ENCODE data around the gene WFDC12. TPM values are rescaled to one million over a fixed set of nuclear protein-coding genes. Genes with fewer than 3 reads are reported as not detected.
A peak's percentile ranks its signal among the peaks of the same experiment; 100 is the strongest.
"Not testable (repeated sequence)": the region's sequence is repeated elsewhere in the genome, so short reads cannot be mapped to it uniquely, and the experiment has no call there.

WFDC12 gene
- total RNA-seq, 4 donors from 2014 or later: not detected

GRCh38 chr20:45149062-45149461 is 24.8 kb upstream of the WFDC12 start:
- intact Hi-C loops (cut with DNase I; ENCODE audit: low total_unique reads): no loop called here
- no peak for TF ChIP-seq CTCF (IDR thresholded peaks at IDR 0.05)
- TF ChIP-seq POLR2A (IDR thresholded peaks at IDR 0.05): no peak
- Histone ChIP-seq H3K27ac (no peak overlapping the region), H3K36me3 (no peaks in the 10 kb centered on the region), H3K4me3 (no peak overlapping the region), H3K27me3 (peaks cover 0 to 11% of the 10 kb centered on the region in 2 donors), H3K9me3 (no peaks in the 10 kb centered on the region), H3K4me1 (no peaks in the 10 kb centered on the region)
- no peak for DNase-seq

- no peak overlapping the region for H3K27ac ChIP-seq
- no peaks in the 10 kb centered on the region for H3K36me3 ChIP-seq
- H3K4me3 ChIP-seq: no peak overlapping the region
- no peaks in the 10 kb centered on the region for H3K9me3 ChIP-seq
- H3K4me1 ChIP-seq: no peaks in the 10 kb centered on the region
- no peak for DNase-seq
- intact Hi-C loops (cut with DNase I; ENCODE audit: low total_unique reads): no loop called here
- no peaks in the 10 kb centered on the region for H3K27me3 ChIP-seq
- TF ChIP-seq CTCF (IDR thresholded peaks at IDR 0.05) (no peak), POLR2A (IDR thresholded peaks at IDR 0.05) (no peak)
These were observed 16.6 kb upstream of the WFDC12 start for GRCh38 chr20:45140836-45141235.

- DNase-seq; H3K27me3 ChIP-seq; intact Hi-C loops (cut with DNase I; ENCODE audit: low total_unique reads); H3K27ac ChIP-seq; H3K4me1 ChIP-seq; H3K9me3 ChIP-seq; H3K4me3 ChIP-seq; H3K36me3 ChIP-seq: not testable (repeated sequence)
These were observed 15.6 kb upstream of the WFDC12 start for GRCh38 chr20:45139733-45140375.

- intact Hi-C loops (cut with DNase I; ENCODE audit: low total_unique reads): no loop called here
- Histone ChIP-seq H3K9me3 (no peaks in the 10 kb centered on the region), H3K4me3 (no peak overlapping the region), H3K4me1 (no peaks in the 10 kb centered on the region), H3K27me3 (no peaks in the 10 kb centered on the region), H3K27ac (no peak overlapping the region), H3K36me3 (no peaks in the 10 kb centered on the region)
- peak in 1 of 4 experiments; percentile 16 for TF ChIP-seq CTCF (IDR thresholded peaks at IDR 0.05)
- TF ChIP-seq POLR2A (IDR thresholded peaks at IDR 0.05): no peak
- DNase-seq: no peak
These were observed 14.5 kb upstream of the WFDC12 start for GRCh38 chr20:45138561-45139300.

GRCh38 chr20:45136911-45137310 is 12.6 kb upstream of the WFDC12 start:
- intact Hi-C loops (cut with DNase I; ENCODE audit: low total_unique reads): no loop called here
- H3K27me3 ChIP-seq: no peaks in the 10 kb centered on the region
- DNase-seq: no peak
- H3K4me3 ChIP-seq: no peak overlapping the region
- no peak for TF ChIP-seq CTCF (IDR thresholded peaks at IDR 0.05)
- TF ChIP-seq POLR2A (IDR thresholded peaks at IDR 0.05): no peak
- H3K27ac ChIP-seq: no peak overlapping the region
- no peaks in the 10 kb centered on the region for H3K4me1 ChIP-seq
- no peaks in the 10 kb centered on the region for H3K9me3 ChIP-seq
- no peaks in the 10 kb centered on the region for H3K36me3 ChIP-seq

Data from uterus (tissue), 4 donors.